ENCODE data around the gene CAPSL. TPM values are rescaled to one million over a fixed set of nuclear protein-coding genes. Genes with fewer than 3 reads are reported as not detected.

CAPSL gene
- total and polyA plus RNA-seq, 9 of the 15 experiments (the other 6 are each of a cell fraction or from before 2014, with no cell fraction given) = not detected

DNA sequence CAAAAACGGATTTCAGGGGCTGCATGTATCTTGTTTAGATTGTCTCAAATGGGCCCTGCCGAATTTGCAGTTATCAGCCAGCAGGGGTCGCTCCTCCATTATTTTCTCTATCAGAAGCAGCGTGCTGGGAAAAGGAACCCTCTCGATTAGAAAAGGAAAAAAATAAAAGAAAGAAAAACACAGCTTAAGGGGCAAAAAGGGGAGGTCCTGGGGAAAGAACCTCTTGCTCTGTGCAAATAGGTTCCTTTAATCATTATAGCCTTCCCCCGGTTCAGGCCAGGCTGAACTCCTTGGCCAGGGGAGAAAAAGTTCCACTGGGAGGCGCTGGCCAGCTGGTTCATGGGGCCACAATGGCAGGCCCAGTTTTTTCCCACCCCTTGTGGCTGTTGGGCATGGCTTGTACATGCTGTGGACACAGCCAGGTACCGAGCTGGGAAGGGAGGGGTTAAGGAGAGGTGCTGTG lies 25.0 kb upstream of the CAPSL start (continued):
- TF ChIP-seq HNRNPLL (IDR thresholded peaks at IDR 0.05; ENCODE audit: low read depth, low read length, poor library complexity, severe bottlenecking) (no peak), CC2D1A (IDR thresholded peaks at IDR 0.05) (peak; percentile 57; the same call in 1 of the 2 replicates), RNF2 (IDR thresholded peaks at IDR 0.05) (no peak), SMARCA5 (IDR thresholded peaks at IDR 0.05) (0 out of 2 replicates have a peak, but pooled peaks have one; percentile 18), NFATC3 (IDR thresholded peaks at IDR 0.05) (no peak), XRCC5 (IDR thresholded peaks at IDR 0.05; ENCODE audit: low read depth, low read length) (peak; percentile 70; the same call in 1 of the 2 replicates), ADNP (tag; IDR thresholded peaks at IDR 0.05) (no peak)
- TF ChIP-seq, protein P1, sequence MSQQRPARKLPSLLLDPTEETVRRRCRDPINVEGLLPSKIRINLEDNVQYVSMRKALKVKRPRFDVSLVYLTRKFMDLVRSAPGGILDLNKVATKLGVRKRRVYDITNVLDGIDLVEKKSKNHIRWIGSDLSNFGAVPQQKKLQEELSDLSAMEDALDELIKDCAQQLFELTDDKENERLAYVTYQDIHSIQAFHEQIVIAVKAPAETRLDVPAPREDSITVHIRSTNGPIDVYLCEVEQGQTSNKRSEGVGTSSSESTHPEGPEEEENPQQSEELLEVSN (IDR thresholded peaks at IDR 0.05; ENCODE audit: borderline replicate concordance in 1 of 2, extremely low read depth in 1 of 2, insufficient read depth in 1 of 2, insufficient read length in 1 of 2, low read depth in 1 of 2, low read length in 1 of 2, poor library complexity in 1 of 2, severe bottlenecking in 1 of 2) = no peak

DNA sequence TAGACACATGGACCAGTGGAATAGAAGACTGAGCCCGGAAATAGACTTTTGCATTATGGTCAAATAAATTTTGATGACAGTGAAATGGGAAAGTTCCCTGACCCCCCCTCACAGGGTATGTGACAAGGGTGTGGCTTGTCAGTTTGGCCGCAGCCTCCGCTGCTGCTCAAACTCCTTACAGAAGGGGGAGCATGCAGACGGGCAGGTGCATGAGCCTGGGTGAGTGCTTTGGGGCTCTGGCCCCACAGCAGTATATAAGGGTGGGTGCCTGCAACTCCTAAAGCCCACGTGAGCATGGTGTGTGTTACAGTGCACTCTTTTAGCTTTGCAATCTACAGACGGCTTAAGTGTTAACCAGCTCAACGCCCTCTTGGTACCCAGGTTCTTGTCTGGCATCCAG lies 21.9 kb upstream of the CAPSL start:
- no peaks in the 10 kb centered on the region for H3K27me3 ChIP-seq (ENCODE audit: control insufficient read depth in 2 of 2, insufficient read depth in 2 of 2, low read length in 2 of 2)
- no peaks in the 10 kb centered on the region for H3K9me3 ChIP-seq (replicated peaks; ENCODE audit: control insufficient read depth, insufficient read depth, low read depth, low read length)
- H4K20me1 ChIP-seq (replicated peaks; ENCODE audit: control insufficient read depth, insufficient read depth, low read length) = no peaks in the 10 kb centered on the region
- BruUV-seq (replicated peaks) = no TSS peak
- H3K9ac ChIP-seq (ENCODE audit: insufficient read depth in 1 of 2, low read depth in 2 of 2, low read length in 2 of 2) = no peak overlapping the region
- in situ Hi-C loops (cut with MboI) = no loop called here
- no peak overlapping the region for H3K4me2 ChIP-seq (ENCODE audit: insufficient read depth, low read length)
- CTCF ChIA-PET (ENCODE audit: low intra/inter-chr PET ratio) = no interaction called here
- no peak overlapping the region for H3K27ac ChIP-seq (ENCODE audit: extremely low read depth, low read depth, low read length)
- TF ChIP-seq MEIS2 (IDR thresholded peaks at IDR 0.05; ENCODE audit: partially characterized antibody) (no peak), SRSF9 (IDR thresholded peaks at IDR 0.05; ENCODE audit: borderline replicate concordance, low read depth, low read length) (no peak), TRIM24 (IDR thresholded peaks at IDR 0.05) (no peak), HNRNPL (IDR thresholded peaks at IDR 0.05; ENCODE audit: low read depth, low read length) (no peak), MAFK (IDR thresholded peaks at IDR 0.05; ENCODE audit: low read length) (no peak), TEAD1 (CRISPR knock-in tag; IDR thresholded peaks at IDR 0.05) (no peak), WHSC1 (IDR thresholded peaks at IDR 0.05; ENCODE audit: low read length) (no peak), TFAM (CRISPR knock-in tag; conservative IDR thresholded peaks at IDR 0.05) (no peak), TAF7 (tag; IDR thresholded peaks at IDR 0.05) (no peak)
- TF ChIP-seq, protein P2, sequence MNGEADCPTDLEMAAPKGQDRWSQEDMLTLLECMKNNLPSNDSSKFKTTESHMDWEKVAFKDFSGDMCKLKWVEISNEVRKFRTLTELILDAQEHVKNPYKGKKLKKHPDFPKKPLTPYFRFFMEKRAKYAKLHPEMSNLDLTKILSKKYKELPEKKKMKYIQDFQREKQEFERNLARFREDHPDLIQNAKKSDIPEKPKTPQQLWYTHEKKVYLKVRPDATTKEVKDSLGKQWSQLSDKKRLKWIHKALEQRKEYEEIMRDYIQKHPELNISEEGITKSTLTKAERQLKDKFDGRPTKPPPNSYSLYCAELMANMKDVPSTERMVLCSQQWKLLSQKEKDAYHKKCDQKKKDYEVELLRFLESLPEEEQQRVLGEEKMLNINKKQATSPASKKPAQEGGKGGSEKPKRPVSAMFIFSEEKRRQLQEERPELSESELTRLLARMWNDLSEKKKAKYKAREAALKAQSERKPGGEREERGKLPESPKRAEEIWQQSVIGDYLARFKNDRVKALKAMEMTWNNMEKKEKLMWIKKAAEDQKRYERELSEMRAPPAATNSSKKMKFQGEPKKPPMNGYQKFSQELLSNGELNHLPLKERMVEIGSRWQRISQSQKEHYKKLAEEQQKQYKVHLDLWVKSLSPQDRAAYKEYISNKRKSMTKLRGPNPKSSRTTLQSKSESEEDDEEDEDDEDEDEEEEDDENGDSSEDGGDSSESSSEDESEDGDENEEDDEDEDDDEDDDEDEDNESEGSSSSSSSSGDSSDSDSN (IDR thresholded peaks at IDR 0.05; ENCODE audit: borderline replicate concordance in 1 of 2, low read depth in 2 of 2, low read length in 2 of 2) = no peak
- WGBS (ENCODE audit: insufficient coverage, low coverage, missing lambda C conversion rate) = under 1% methylated on average over 7 of the region's 7 CpGs
- H3K4me3 ChIP-seq = no peak overlapping the region
- no peaks in the 10 kb centered on the region for H3K4me1 ChIP-seq (replicated peaks in 1 of 2; ENCODE audit: control insufficient read depth in 2 of 2, insufficient read depth in 2 of 2, low read length in 2 of 2)
- H3K79me2 ChIP-seq (ENCODE audit: control insufficient read depth, insufficient read depth, low read length) = no peaks in the 10 kb centered on the region
- POLR2A ChIA-PET = no interaction called here
- H3K9me1 ChIP-seq (ENCODE audit: control insufficient read depth, insufficient read depth, low read length) = no peaks in the 10 kb centered on the region
- peak in 1 of 4 experiments; percentile 6 for DNase-seq (ENCODE audit: extremely low read depth in 1 of 4, low spot score in 3 of 4)
- no peak for FAIRE-seq
- no peak overlapping the region for H2AFZ ChIP-seq (ENCODE audit: low read depth, low read length)
- peak; percentile 60 for ATAC-seq
- intact Hi-C loops (cut with micrococcal nuclease) = loop anchor here (5.0 to 10.0 kb wide), 5 partner anchors 82 to 732 kb away; no protein-coding TSS in a partner anchor
- H3K36me3 ChIP-seq (ENCODE audit: control insufficient read depth, insufficient read depth, low read length) = no peaks in the 10 kb centered on the region
